GM10847 (cell line): Measurements from ENCODE around the gene UNCX.

ENCODE experiments used
- POLR2A ChIP-seq: IDR thresholded peaks from 2 replicates; pipeline ENCODE4 v1.6.1; 2011; ENCODE audit not compliant: insufficient read length; ENCODE audit errors: extremely low read depth

Gene UNCX

GRCh38 chr7:1236132-1236661 is 3.5 kb downstream of the UNCX start:
- no peak for TF ChIP-seq POLR2A

GRCh38 chr7:1236831-1237701 is 4.4 kb downstream of the UNCX start:
- no peak for TF ChIP-seq POLR2A

GRCh38 chr7:1237704-1238255 is 5.1 kb downstream of the UNCX start:
- no peak for TF ChIP-seq POLR2A

GRCh38 chr7:1238450-1238882 is 5.8 kb downstream of the UNCX start:
- TF ChIP-seq POLR2A = no peak

- TF ChIP-seq POLR2A = no peak
Measured at GRCh38 chr7:1238931-1239802, 6.5 kb downstream of the UNCX start.

- no peak for TF ChIP-seq POLR2A
Measured at GRCh38 chr7:1239803-1240516, 7.3 kb downstream of the UNCX start.

GRCh38 chr7:1240517-1241257 is 8.0 kb downstream of the UNCX start:
- no peak for TF ChIP-seq POLR2A

GRCh38 chr7:1241258-1241602 is 8.6 kb downstream of the UNCX start:
- TF ChIP-seq POLR2A = no peak

- no peak for TF ChIP-seq POLR2A
Measured at GRCh38 chr7:1241603-1242255, 9.1 kb downstream of the UNCX start.

GRCh38 chr7:1242256-1242605 is 9.6 kb downstream of the UNCX start:
- no peak for TF ChIP-seq POLR2A

- no peak for TF ChIP-seq POLR2A
Measured at GRCh38 chr7:1242606-1243289, 10.1 kb downstream of the UNCX start.

- TF ChIP-seq POLR2A = no peak
Measured at GRCh38 chr7:1243290-1243963, 10.8 kb downstream of the UNCX start.

GRCh38 chr7:1243964-1244416 is 11.3 kb downstream of the UNCX start:
- TF ChIP-seq POLR2A = no peak
